Panc1 (cell line): ENCODE results near the gene AVPI1. TPM values are rescaled to one million over a fixed set of nuclear protein-coding genes. Genes with fewer than 3 reads are reported as not detected.
A peak's percentile ranks its signal among the peaks of the same experiment; 100 is the strongest.
"Not testable (repeated sequence)": the region's sequence is repeated elsewhere in the genome, so short reads cannot be mapped to it uniquely, and the experiment has no call there.

Experiments used
- ATAC-seq: fragments of 200-7000 bp; cut with Tn5 transposase; 2 replicates; pipeline ENCODE4 v1.9.1; 2020; ENCODE audit warnings: mild to moderate bottlenecking, moderate library complexity
- BruUV-seq: library from RNA; stranded (reverse); fragments of 400-500 nt; replicated peaks from 2 replicates; lab custom pipeline; 2021; lab: Mats Ljungman, UMichigan
- CTCF ChIA-PET: fragments of 300-600 bp; sonication (Branson Sonifier 250); formaldehyde crosslinking; loops from one replicate; lab custom pipeline; 2022; ENCODE audit warnings: antibody characterized with exemption; lab: Charles Lee
- POLR2A ChIA-PET: fragments of 300-600 bp; sonication (Branson Sonifier 250); formaldehyde crosslinking; loops from one replicate; lab custom pipeline; 2022; ENCODE audit warnings: antibody characterized with exemption; lab: Charles Lee
- DNase-seq: peaks from one replicate; pipeline ENCODE4 v3.0.0-alpha.2; 2010; ENCODE audit warnings: low read depth, low spot score
- H3K27ac ChIP-seq: 2 replicates; pipeline ENCODE4 v1.5.1; 2011; ENCODE audit warnings: mild to moderate bottlenecking, low read length, inconsistent platforms
- H3K27me3 ChIP-seq: fragments of 200-500 bp; sonication (Bioruptor generic); 2 replicates; pipeline ENCODE4 v1.6.0; 2014; ENCODE audit warnings: low read length, inconsistent platforms; ENCODE audit not compliant: control insufficient read depth, insufficient read depth
- H3K36me3 ChIP-seq: fragments of 200-500 bp; sonication (Bioruptor generic); 2 replicates; pipeline ENCODE4 v1.5.1; 2014; ENCODE audit warnings: inconsistent platforms, mild to moderate bottlenecking, low read length, moderate library complexity; ENCODE audit not compliant: control insufficient read depth, insufficient read depth
- H3K4me1 ChIP-seq: 2 replicates; pipeline ENCODE4 v1.5.1; 2011; ENCODE audit warnings: inconsistent platforms, mild to moderate bottlenecking, low read length, moderate library complexity; ENCODE audit not compliant: control insufficient read depth, insufficient read depth
- H3K4me3 ChIP-seq, 2 experiments: 2 replicates each; pipeline ENCODE4 v1.5.1; 2011 to 2012; ENCODE audit warnings: low read depth in 2 of 2, low read length in 2 of 2, mild to moderate bottlenecking in 2 of 2, inconsistent platforms in 1 of 2, moderate library complexity in 1 of 2
- H3K9me3 ChIP-seq: fragments of 200-500 bp; sonication (Bioruptor generic); 2 replicates; pipeline ENCODE4 v1.5.1; 2014; ENCODE audit warnings: low read depth, mild to moderate bottlenecking, inconsistent platforms, low read length, moderate library complexity; ENCODE audit not compliant: control insufficient read depth, insufficient read depth
- CTCF ChIP-seq: fragments of 450-650 bp; IDR thresholded peaks from 2 replicates; pipeline ENCODE4 v1.5.1; 2017; ENCODE audit warnings: mild to moderate bottlenecking
- POLR2AphosphoS5 ChIP-seq: IDR thresholded peaks from 2 replicates; pipeline ENCODE4 v1.6.1; 2012; ENCODE audit warnings: mild to moderate bottlenecking, low read depth, low read length, moderate library complexity
- REST ChIP-seq, 2 experiments: IDR thresholded peaks; 2 replicates each; pipeline ENCODE4 v1.6.1; 2011 to 2012; ENCODE audit warnings: low read depth in 2 of 2, control low read depth in 1 of 2, low read length in 1 of 2, mild to moderate bottlenecking in 1 of 2, moderate library complexity in 1 of 2; ENCODE audit not compliant: insufficient read depth in 1 of 2
- SIN3A ChIP-seq: IDR thresholded peaks from 2 replicates; pipeline ENCODE4 v1.6.1; 2012; ENCODE audit warnings: low read depth, mild to moderate bottlenecking, low read length, moderate library complexity, borderline replicate concordance; ENCODE audit not compliant: insufficient read depth
- TCF7L2 ChIP-seq: IDR thresholded peaks from 2 replicates; pipeline ENCODE4 v1.6.1; 2011; ENCODE audit warnings: mild to moderate bottlenecking, low read depth, low read length, inconsistent platforms
- in situ Hi-C: cut with HindIII; loops from 2 replicates; pipeline ENCODE4 v1.10.0; 2016; ENCODE audit warnings: low sequenced_read_pairs, low pct_unique_long_range_greater_than_20kb
- intact Hi-C: fragments of 100-400 bp; cut with micrococcal nuclease; formaldehyde crosslinking; loops from one replicate; pipeline ENCODE4 v1.10.0; 2022; ENCODE audit not compliant: unreplicated experiment
- total RNA-seq: library from RNA; stranded (reverse); gene quantifications from one replicate; pipeline ENCODE4 v1.2.1, GENCODE V29; 2021; ENCODE audit not compliant: unreplicated experiment

AVPI1 gene
- total RNA-seq, 1 experiment from 2014 or later = 8.0 TPM

DNA sequence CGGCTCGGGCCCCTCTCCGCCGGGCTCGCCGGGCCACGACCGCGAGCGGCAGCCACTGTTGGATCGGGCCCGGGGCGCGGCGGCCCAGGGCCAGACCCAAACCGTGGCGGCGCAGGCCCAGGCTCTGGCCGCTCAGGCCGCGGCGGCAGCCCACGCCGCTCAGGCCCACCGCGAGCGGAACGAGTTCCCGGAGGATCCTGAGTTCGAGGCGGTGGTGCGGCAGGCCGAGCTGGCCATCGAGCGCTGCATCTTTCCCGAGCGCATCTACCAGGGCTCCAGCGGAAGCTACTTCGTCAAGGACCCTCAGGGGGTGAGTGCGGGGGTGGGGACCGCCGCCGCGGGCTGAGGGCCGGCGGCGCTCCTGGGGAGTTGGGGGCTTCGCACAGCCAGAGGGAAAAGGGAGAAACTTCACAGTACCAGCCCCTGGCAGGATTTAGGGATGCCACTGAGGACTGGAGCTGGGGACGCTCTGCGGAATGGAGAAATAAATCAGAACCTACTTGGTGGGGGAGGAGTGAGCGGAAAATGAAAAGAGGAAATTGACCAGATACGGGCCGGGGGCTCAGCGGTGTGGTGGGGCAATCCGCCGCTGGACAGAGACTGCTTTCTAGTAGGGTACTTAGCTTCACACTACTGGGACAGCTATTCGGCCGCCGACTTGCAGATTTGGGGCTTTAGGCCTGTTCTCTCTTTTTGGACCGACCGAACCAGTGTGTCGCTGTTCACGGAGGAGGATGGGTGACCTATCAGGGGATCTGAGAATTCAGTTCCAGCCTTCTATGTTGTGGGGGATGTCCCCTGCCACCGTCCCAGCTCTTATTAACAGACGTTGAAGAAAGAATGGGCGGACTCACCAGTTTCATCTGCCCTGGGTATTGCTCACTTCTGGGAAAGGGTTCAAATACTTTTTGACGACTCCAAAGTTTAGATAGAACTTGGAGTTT is 45.9 kb downstream of the AVPI1 start:
- no peak for DNase-seq

DNA sequence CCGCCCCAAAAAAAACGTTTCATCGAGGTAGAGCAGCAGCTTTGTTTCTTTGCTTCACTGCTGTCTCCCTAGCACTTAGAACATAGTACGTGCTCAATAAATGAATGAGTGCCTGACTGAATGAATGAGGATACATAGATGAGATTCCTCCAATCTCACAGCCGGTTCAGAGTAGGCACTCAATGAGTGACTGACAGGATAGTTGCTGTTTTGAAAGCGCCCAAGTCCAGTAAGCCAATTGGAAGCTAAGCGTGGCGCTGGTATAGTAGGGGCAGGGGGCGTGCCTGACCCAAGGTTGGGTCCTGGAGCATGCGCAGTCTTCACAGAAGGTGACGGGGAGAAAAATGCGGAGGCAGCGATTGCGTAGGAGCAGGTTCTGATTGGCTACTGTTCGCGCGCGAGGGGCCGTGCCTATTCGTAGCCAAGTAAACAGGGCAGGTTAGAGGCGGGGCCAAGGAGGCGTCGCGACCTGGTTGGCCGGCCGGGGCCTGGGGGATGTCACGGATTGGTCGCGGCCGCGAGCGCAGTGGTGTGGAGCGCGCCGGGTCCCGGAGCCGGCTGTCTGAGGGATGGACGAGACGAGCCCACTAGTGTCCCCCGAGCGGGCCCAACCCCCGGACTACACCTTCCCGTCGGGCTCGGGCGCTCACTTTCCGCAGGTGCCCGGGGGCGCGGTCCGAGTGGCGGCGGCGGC is 46.7 kb downstream of the AVPI1 start, which contains the start of gene PI4K2A:
Gene PI4K2A (plus strand): TSS at position 498 of the 694 bp plus-strand sequence. CDS start 72 bp downstream, at position 570.
- peak; percentile 58; the same call in 1 of the 2 replicates for TF ChIP-seq SIN3A
- no peak for TF ChIP-seq TCF7L2
- no peak for TF ChIP-seq REST (IDR thresholded peaks at IDR 0.05; ENCODE audit: insufficient read depth in 1 of 2, low read depth in 2 of 2, low read length in 1 of 2)
- no peak for TF ChIP-seq CTCF
- TF ChIP-seq POLR2AphosphoS5 = peak; percentile 52; the same call in 1 of the 2 replicates
- no TSS peak for BruUV-seq
- H3K4me3 ChIP-seq = peak within 1 kb of the TSS; percentile 68 to 81
- H3K36me3 ChIP-seq = no peaks in the 10 kb centered on the region; the same call in 1 of the 2 replicates
- no peaks in the 10 kb centered on the region for H3K9me3 ChIP-seq
- peak within 1 kb of the TSS; percentile 75 for H3K27ac ChIP-seq
- POLR2A ChIA-PET = interaction anchor here (0.6 kb wide), 2 partner anchors 13 to 1785 kb away, joined by 3 to 4 read pairs; no protein-coding TSS in a partner anchor
- peaks cover 9% of the 10 kb centered on the region; the same call in 1 of the 2 replicates for H3K4me1 ChIP-seq
- in situ Hi-C loops (no loop called here), intact Hi-C loops (no loop called here)
- DNase-seq (peak; percentile 99), ATAC-seq (peak; percentile 99)
- CTCF ChIA-PET = interaction anchor here (0.5 to 1.0 kb wide), 4 partner anchors 27 to 108 kb away, joined by 3 to 4 read pairs (median 3); partner anchors contain the start of gene AVPI1
- no peaks in the 10 kb centered on the region for H3K27me3 ChIP-seq

More for the DNA sequence above, 45.9 kb downstream of the AVPI1 start:
- TF ChIP-seq POLR2AphosphoS5 = no peak
- TF ChIP-seq SIN3A = peak; percentile 53; the same call in 1 of the 2 replicates
- TF ChIP-seq REST (IDR thresholded peaks at IDR 0.05; ENCODE audit: insufficient read depth in 1 of 2, low read depth in 2 of 2, low read length in 1 of 2) = 0 out of 4 replicates have a peak, but pooled peaks of 1 of the 2 experiments have one; percentile 19
- ChIA-PET CTCF (interaction anchor here (0.6 to 1.0 kb wide), 3 partner anchors 28 to 46 kb away, joined by 3 to 4 read pairs (median 3); partner anchors contain the start of gene AVPI1), POLR2A (interaction anchor here (0.6 to 0.8 kb wide), 3 partner anchors 12 to 263 kb away, joined by 3 to 10 read pairs (median 4); no protein-coding TSS in a partner anchor)
- Histone ChIP-seq H3K27me3 (no peaks in the 10 kb centered on the region), H3K9me3 (no peaks in the 10 kb centered on the region), H3K4me3 (peak overlapping the region; percentile 68 to 81), H3K4me1 (peaks cover 9% of the 10 kb centered on the region; the same call in 1 of the 2 replicates), H3K27ac (peak overlapping the region; percentile 74), H3K36me3 (no peaks in the 10 kb centered on the region; the same call in 1 of the 2 replicates)
- BruUV-seq = TSS peak; percentile 86
- in situ Hi-C loops = no loop called here
- ATAC-seq = peak; percentile 57
- intact Hi-C loops = no loop called here

DNA sequence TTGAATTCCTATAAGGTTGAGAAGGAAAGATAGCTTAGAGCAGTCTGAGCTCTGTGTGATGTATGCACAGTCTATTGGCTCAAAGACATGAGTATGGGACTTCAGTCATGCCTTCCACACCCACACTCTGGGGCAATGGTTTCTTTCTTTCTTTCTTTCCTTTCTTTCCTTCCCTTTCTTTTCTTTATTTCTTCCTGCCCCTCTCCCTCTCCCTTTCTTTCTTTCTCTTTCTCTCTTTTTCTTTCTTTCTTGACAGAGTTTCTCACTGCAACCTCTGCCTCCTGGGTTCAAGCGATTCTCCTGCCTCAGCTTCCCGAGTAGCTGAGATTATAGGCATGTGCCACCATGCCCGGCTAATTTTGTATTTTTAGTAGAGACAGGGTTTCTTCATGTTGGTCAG is 48.0 kb downstream of the AVPI1 start:
- H3K27me3 ChIP-seq, BruUV-seq, CTCF ChIA-PET, H3K4me1 ChIP-seq, ATAC-seq, POLR2A ChIA-PET, DNase-seq, intact Hi-C loops, H3K27ac ChIP-seq, H3K4me3 ChIP-seq, in situ Hi-C loops, H3K36me3 ChIP-seq, H3K9me3 ChIP-seq: not testable (repeated sequence)
